ENCODE data around the gene BTG1.
"Not testable (repeated sequence)": the region's sequence is repeated elsewhere in the genome, so short reads cannot be mapped to it uniquely, and the experiment has no call there.

BTG1 gene

GRCh38 chr12:92102606-92103005 is 43.0 kb downstream of the BTG1 start:
- DNase-seq = no peak

DNA sequence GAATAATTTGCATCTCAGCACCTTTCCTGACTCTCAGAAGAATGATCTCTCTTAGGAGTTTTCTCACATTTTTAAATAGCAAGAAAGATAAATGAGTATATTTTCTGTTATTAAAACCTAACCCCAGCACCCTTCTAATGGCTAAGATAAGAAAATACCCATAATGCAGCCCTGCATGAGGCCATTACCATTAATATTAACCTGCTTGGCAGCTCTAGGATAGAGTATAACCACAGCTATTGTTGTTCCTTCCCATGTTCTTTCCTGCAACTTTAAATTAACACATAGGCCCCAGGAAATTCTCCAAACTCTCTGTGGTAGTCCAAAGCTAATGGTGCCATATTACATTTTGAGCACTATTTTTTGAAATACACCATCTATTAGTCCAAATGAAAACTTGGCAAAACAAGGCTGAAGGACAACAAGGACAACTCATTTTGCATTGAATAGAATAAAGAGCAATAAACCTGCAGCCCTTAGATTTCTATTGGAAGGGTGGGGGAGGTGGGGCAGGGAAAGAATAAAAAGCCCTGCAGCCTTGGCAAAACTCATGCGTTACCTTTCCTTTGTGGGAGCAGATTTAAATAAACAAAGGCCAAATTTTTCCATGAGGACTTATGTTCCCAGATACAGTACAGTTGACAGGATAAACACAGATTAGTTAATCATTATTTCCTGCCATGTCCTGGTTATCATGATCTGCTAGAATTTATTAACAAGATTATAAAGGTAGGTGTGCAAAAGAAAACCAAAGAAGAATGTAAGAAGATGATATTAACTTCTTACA is 46.9 kb downstream of the BTG1 start:
- DNase-seq = no peak

DNA sequence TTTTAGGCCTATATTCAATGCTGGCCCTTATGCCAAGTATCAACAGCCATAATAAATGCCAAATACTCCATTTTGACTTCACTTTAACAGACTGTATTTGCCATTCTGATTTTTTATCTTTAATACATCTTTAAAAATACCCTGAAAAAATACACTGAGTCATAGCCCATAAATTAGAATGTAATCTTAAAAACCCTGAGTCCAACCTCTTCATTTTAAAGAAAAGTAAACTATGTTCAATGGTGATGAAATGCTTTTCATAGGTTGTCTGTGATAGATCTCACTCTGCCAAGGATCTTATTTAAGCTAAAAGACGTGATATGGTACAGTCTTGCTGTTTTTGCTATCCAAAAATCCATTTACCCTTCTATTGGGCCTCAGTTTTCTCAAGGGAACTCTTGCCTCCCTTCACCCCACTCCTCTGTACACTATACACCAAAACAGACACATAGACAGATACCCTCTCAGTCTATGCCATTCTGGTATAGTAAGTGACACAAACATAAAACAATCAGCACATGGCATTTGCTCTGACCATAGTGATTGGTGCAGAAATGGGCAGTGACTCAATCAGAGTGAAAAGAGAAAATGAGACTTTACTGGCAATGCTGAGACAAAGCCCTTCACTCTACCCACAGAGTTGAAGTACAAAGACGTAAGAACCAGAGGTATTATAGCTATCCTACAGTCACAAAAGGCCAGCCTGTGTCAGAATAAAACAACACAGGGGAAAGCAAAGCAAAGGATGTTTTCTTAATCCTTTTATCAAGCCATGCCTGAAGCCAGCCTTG is 49.1 kb downstream of the BTG1 start:
- no peak for DNase-seq

- DNase-seq = no peak
Measured at GRCh38 chr12:92094751-92095161, 50.9 kb downstream of the BTG1 start.

GRCh38 chr12:92094301-92094700 is 51.3 kb downstream of the BTG1 start:
- not testable (repeated sequence) for DNase-seq
